Heart right ventricle (tissue), 16 donors: ENCODE measurements around the gene MTREX. TPM values are rescaled to one million over a fixed set of nuclear protein-coding genes. Genes with fewer than 3 reads are reported as not detected.
"Not testable (repeated sequence)": the region's sequence is repeated elsewhere in the genome, so short reads cannot be mapped to it uniquely, and the experiment has no call there.

Source experiments
- ATAC-seq, 8 donors: fragments of 200-7000 bp; cut with Tn5 transposase; one replicate each; pipeline ENCODE4 v1.9.1; 2020; ENCODE audit warnings: mild to moderate bottlenecking in 8 of 8, moderate library complexity in 8 of 8, moderate number of reproducible peaks in 1 of 8
- DNase-seq, 2 donors: peaks; one replicate each; pipeline ENCODE4 v3.0.0-alpha.2; 2020
- H3K27ac ChIP-seq, 10 donors: fragments of 200-600 bp; sonication (generic) in 2 of 10; one replicate each; pipeline versions ENCODE4 v1.5.0 to v1.8.0; 2020 to 2022; ENCODE audit warnings: mild to moderate bottlenecking in 3 of 10
- H3K27me3 ChIP-seq, 7 donors: fragments of 200-600 bp; one replicate each; pipeline ENCODE4 v1.8.0; 2021 to 2022; ENCODE audit warnings: mild to moderate bottlenecking in 2 of 7
- H3K36me3 ChIP-seq, 9 donors: fragments of 200-600 bp; sonication (generic) in 1 of 9; one replicate each; pipeline versions ENCODE4 v1.5.0 to v1.8.0; 2020 to 2022; ENCODE audit warnings: mild to moderate bottlenecking in 2 of 9
- H3K4me1 ChIP-seq, 9 donors: fragments of 200-600 bp; sonication (generic) in 1 of 9; one replicate each; pipeline versions ENCODE4 v1.5.0 to v1.8.0; 2020 to 2022; ENCODE audit warnings: mild to moderate bottlenecking in 4 of 9
- H3K4me3 ChIP-seq, 10 donors: fragments of 200-600 bp; sonication (generic) in 2 of 10; one replicate each; pipeline versions ENCODE4 v1.5.0 to v1.8.0; 2020 to 2022; ENCODE audit warnings: mild to moderate bottlenecking in 7 of 10, moderate library complexity in 2 of 10
- H3K9me3 ChIP-seq, 11 donors: fragments of 200-600 bp in 10 of 11; sonication (generic) in 2 of 11; one replicate each; pipeline versions ENCODE4 v1.5.0 to v1.8.0; 2013 to 2022; ENCODE audit warnings: mild to moderate bottlenecking in 2 of 11, control low read depth in 1 of 11, moderate library complexity in 1 of 11
- CTCF ChIP-seq, 9 donors: fragments of 200-600 bp; sonication (generic) in 2 of 9; IDR thresholded peaks; one replicate each; pipeline versions ENCODE4 v1.5.0 to v1.8.0; 2021 to 2022; ENCODE audit warnings: antibody characterized with exemption in 9 of 9, mild to moderate bottlenecking in 5 of 9, moderate library complexity in 1 of 9
- WGBS, 2 donors: extraction: QIAGEN DNeasy Blood & Tissue Kit; methylation state at CpG; one replicate each; pipeline ENCODE4 v1.1.7; 2013; ENCODE audit warnings: inconsistent platforms in 1 of 2; 5-methylcytosine and 5-hydroxymethylcytosine counted together
- intact Hi-C, 10 donors: fragments of 100-400 bp; cut with DNase I; formaldehyde crosslinking; loops; one replicate each; pipeline versions ENCODE4 v1.11.1 to v1.14.2; 2022
- polyA plus RNA-seq, 2 donors: library from polyadenylated mRNA; stranded (reverse); fragments of 200-250 nt; gene quantifications; one replicate each; pipeline ENCODE4 v1.2.3, GENCODE V29; 2013
- total RNA-seq, 10 donors: library from RNA; stranded (reverse); fragmentation: NEBNext Ultra II Directional in 3 of 10; extraction: Animal tissue kit (Norgen Biotek cat#: 25700) in 3 of 10; gene quantifications; one replicate each; pipeline versions ENCODE4 v1.2.1 to v1.2.4, GENCODE V29; 2021 to 2023
- donor health status: Arrhythmogenic right ventricular cardiomyopathy.
- donor health status: ischemic (EF 13 %, LVEDD 7.1; RV severe dilation, severe dysfunction).
- donor health status: healthy with polysubstance abuse.
- donor health status: DM: no; HTN: yes; CAD: no.
- donor health status: DM: no; HTN: no; CAD: no.
- donor health status: ischemic (EF 25% LVEDD 6.9; RV normal size, moderate dysfunction).
- donor health status: ischemic (EF 25% LVEDD 5.7; RV mildly dilated, moderate dysfunction).
- donor health status: healthy.
- donor health status: DM: yes; HTN: yes; CAD: no.
- donor health status: Ischemic cardiomyopathy.
- donor health status: ischemic (EF 35%, LVEDD 5.7; RV mildly dilated, moderate dysfunction).
- donor health status: nonischemic (EF 11% LVEDD 7.7; RV severe dilation, severe dysfunction).
- donor health status: DM: yes; HTN: yes; CAD: no.
- donor health status: PGD.
- donor health status: ischemic (EF 29% LVEDD 5.4; RV normal size, mild dysfunction).
- donor health status: nonischemic (EF 23%, LVEDD 6.1; RV moderate dilation, normal function).

The MTREX gene
- total and polyA plus RNA-seq, 12 donors: 17.9 to 69.9 (median 62.1) TPM

GRCh38 chr5:55316837-55317236 is 9.0 kb downstream of the MTREX start:
- Histone ChIP-seq H3K4me1 (peaks cover 0 to 55% (median 29%) of the 10 kb centered on the region in 9 donors), H3K9me3 (peaks cover 0 to 6% (median 0%) of the 10 kb centered on the region in 11 donors), H3K36me3 (no peaks in the 10 kb centered on the region), H3K4me3 (no peak overlapping the region), H3K27ac (no peak overlapping the region), H3K27me3 (no peaks in the 10 kb centered on the region)
- TF ChIP-seq CTCF (IDR thresholded peaks at IDR 0.05): no peak
- intact Hi-C loops: no loop called here
- ATAC-seq (no peak), DNase-seq (no peak)

DNA sequence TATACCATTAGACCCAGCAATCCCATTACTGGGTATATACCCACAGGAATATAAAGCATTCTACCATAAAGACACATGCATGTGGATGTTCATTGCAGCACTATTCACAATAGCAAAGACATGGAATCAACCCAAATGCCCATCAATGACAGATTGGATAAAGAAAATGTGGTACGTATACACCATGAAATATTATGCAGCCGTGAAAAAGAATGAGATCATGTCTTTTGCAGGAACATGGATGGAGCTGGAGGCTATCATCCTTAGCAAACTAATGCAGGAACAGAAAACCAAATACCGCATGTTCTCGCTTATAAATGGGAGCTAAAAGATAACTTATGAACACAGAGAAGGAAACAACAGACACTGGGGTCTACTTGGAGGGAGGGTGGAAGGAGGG is 10.4 kb downstream of the MTREX start:
- peaks cover 0 to 46% (median 25%) of the 10 kb centered on the region in 9 donors for H3K4me1 ChIP-seq
- H3K9me3 ChIP-seq, ATAC-seq, H3K4me3 ChIP-seq, DNase-seq, intact Hi-C loops, H3K27ac ChIP-seq, H3K27me3 ChIP-seq: not testable (repeated sequence)
- 96 to 98% methylated on average over 4 of the region's 4 CpGs for WGBS, 2 donors
- H3K36me3 ChIP-seq: peaks cover 0 to 12% (median 0%) of the 10 kb centered on the region in 9 donors

DNA sequence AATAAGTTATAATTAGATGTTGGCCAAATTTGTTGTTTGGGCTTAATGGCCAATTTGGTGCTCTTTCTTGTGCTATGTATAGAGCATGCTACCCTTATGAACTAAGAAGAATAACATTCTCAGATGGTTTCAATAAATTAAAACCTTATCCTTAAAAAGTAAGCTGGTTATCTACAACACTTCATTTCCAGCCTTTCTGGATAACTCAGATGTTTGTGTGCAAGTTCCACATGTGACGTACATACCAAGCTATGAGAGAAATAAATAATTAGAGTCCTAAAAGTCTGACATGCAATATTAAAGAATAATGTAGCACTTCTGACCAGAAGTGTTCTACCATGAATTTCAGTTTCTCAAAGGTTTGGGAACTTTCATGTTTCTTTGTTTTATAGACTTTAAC is 11.7 kb downstream of the MTREX start:
- 64 to 68% methylated on average over 1 of the region's 1 CpG for WGBS, 2 donors
- Histone ChIP-seq H3K4me3 (no peak overlapping the region), H3K9me3 (peaks cover 0 to 6% (median 0%) of the 10 kb centered on the region in 11 donors), H3K36me3 (peaks cover 0 to 24% (median 0%) of the 10 kb centered on the region in 9 donors), H3K27ac (no peak overlapping the region), H3K27me3 (no peaks in the 10 kb centered on the region), H3K4me1 (peaks cover 0 to 34% (median 14%) of the 10 kb centered on the region in 9 donors)
- TF ChIP-seq CTCF (IDR thresholded peaks at IDR 0.05): no peak
- DNase-seq (no peak), ATAC-seq (no peak)
- intact Hi-C loops: no loop called here

DNA sequence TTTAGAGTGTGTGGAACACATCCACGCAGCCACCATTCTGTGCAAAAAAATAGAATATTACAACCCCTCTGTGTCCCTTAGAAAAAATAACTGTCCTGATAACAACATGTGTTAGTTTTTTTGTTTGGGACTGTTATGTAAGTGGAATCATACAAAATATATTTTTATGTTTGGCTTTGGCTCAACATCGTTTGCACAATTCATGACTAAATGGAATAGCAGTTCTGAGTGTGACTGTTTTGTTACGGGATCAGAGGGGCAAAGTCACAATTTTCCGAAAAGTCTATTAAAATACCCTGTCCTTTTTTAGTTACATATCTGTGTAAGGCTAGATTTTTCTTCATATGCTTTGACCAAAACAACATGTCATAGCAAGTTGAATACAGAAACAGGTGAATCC is 12.8 kb downstream of the MTREX start:
- Histone ChIP-seq H3K4me1 (peaks cover 0 to 27% (median 10%) of the 10 kb centered on the region in 9 donors), H3K27me3 (no peaks in the 10 kb centered on the region), H3K27ac (no peak overlapping the region), H3K4me3 (no peak overlapping the region), H3K9me3 (peaks cover 0 to 6% (median 0%) of the 10 kb centered on the region in 11 donors), H3K36me3 (peaks cover 0 to 35% (median 0%) of the 10 kb centered on the region in 9 donors)
- ATAC-seq: no peak
- no peak for DNase-seq
- 68 to 79% methylated on average over 4 of the region's 4 CpGs for WGBS, 2 donors
- TF ChIP-seq CTCF (IDR thresholded peaks at IDR 0.05): no peak
- intact Hi-C loops: no loop called here

DNA sequence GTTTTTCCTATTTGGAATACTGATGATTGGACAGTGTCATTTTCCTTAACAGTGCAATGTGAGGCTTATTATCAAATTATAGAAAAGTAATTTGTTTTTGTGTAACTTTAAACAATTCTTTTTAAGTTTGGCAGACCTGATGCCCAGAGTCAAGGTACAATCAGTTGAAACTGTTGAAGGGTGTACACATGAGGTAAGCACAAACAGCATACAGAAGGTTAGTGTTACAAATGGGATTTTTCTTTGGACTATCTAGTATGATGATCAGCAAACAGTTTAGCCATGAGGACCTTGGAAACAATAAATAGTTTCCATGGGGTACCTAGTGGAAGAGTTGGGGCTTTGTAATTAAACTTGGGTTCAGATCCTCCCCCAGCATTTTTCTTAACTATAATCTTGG is 16.2 kb downstream of the MTREX start:
- Histone ChIP-seq H3K4me1 (peaks cover 0 to 27% (median 10%) of the 10 kb centered on the region in 9 donors), H3K9me3 (no peaks in the 10 kb centered on the region), H3K27me3 (no peaks in the 10 kb centered on the region), H3K27ac (no peak overlapping the region), H3K36me3 (peaks cover 0 to 67% (median 2%) of the 10 kb centered on the region in 9 donors), H3K4me3 (no peak overlapping the region)
- TF ChIP-seq CTCF (IDR thresholded peaks at IDR 0.05): no peak
- ATAC-seq (no peak), DNase-seq (no peak)
- intact Hi-C loops: no loop called here
